ENCODE measurements around the gene SOX12.
"Not testable (repeated sequence)": the region's sequence is repeated elsewhere in the genome, so short reads cannot be mapped to it uniquely, and the experiment has no call there.

SOX12 gene

GRCh38 chr20:343107-343506 lies 17.8 kb downstream of the SOX12 start:
- H3K27me3 ChIP-seq (ENCODE audit: control insufficient read depth, insufficient read depth, low read length) = no peaks in the 10 kb centered on the region
- no peak overlapping the region for H3K4me3 ChIP-seq (ENCODE audit: low read length)

GRCh38 chr20:346033-346639 lies 20.8 kb downstream of the SOX12 start:
- Histone ChIP-seq H3K9ac (ENCODE audit: low read length) (peak overlapping the region; percentile 41), H3K27me3 (ENCODE audit: control insufficient read depth, insufficient read depth, low read length) (no peaks in the 10 kb centered on the region), H3K27ac (ENCODE audit: low read length) (no peak overlapping the region), H3K36me3 (ENCODE audit: control insufficient read depth, low read depth, low read length) (no peaks in the 10 kb centered on the region), H3K9me3 (ENCODE audit: control insufficient read depth, low read depth, low read length) (no peaks in the 10 kb centered on the region), H3K4me1 (ENCODE audit: control insufficient read depth, low read depth, low read length) (peaks cover 11% of the 10 kb centered on the region), H3K4me3 (ENCODE audit: low read length) (peak overlapping the region; percentile 83)

More at GRCh38 chr20:343107-343506, 17.8 kb downstream of the SOX12 start:
- Histone ChIP-seq H3K4me1 (ENCODE audit: control insufficient read depth, low read depth, low read length) (no peaks in the 10 kb centered on the region), H3K9me3 (ENCODE audit: control insufficient read depth, low read depth, low read length) (no peaks in the 10 kb centered on the region), H3K9ac (ENCODE audit: low read length) (no peak overlapping the region), H3K36me3 (ENCODE audit: control insufficient read depth, low read depth, low read length) (no peaks in the 10 kb centered on the region), H3K27ac (ENCODE audit: low read length) (no peak overlapping the region)

- no peaks in the 10 kb centered on the region for H3K27me3 ChIP-seq (ENCODE audit: control insufficient read depth, insufficient read depth, low read length)
- peak within 1 kb of the TSS; percentile 82 for H3K9ac ChIP-seq (ENCODE audit: low read length)
- H3K9me3 ChIP-seq (ENCODE audit: control insufficient read depth, low read depth, low read length) = no peaks in the 10 kb centered on the region
- H3K36me3 ChIP-seq (ENCODE audit: control insufficient read depth, low read depth, low read length) = no peaks in the 10 kb centered on the region
- H3K4me1 ChIP-seq (ENCODE audit: control insufficient read depth, low read depth, low read length) = peaks cover 11% of the 10 kb centered on the region
- H3K4me3 ChIP-seq (ENCODE audit: low read length) = peak within 1 kb of the TSS; percentile 83
- H3K27ac ChIP-seq (ENCODE audit: low read length) = peak within 1 kb of the TSS; percentile 73
Observed at GRCh38 chr20:346640-347316, 21.4 kb downstream of the SOX12 start, which contains the start of gene NRSN2. TSS of gene NRSN2 (plus strand) at chr20:347111. CDS start at chr20:349644, 2,533 bp downstream.

- peaks cover 11% of the 10 kb centered on the region for H3K4me1 ChIP-seq (ENCODE audit: control insufficient read depth, low read depth, low read length)
- no peaks in the 10 kb centered on the region for H3K27me3 ChIP-seq (ENCODE audit: control insufficient read depth, insufficient read depth, low read length)
- H3K36me3 ChIP-seq (ENCODE audit: control insufficient read depth, low read depth, low read length) = no peaks in the 10 kb centered on the region
- H3K9ac ChIP-seq (ENCODE audit: low read length) = peak overlapping the region; percentile 41
- peak overlapping the region; percentile 83 for H3K4me3 ChIP-seq (ENCODE audit: low read length)
- H3K9me3 ChIP-seq (ENCODE audit: control insufficient read depth, low read depth, low read length) = no peaks in the 10 kb centered on the region
- H3K27ac ChIP-seq (ENCODE audit: low read length) = no peak overlapping the region
Observed at GRCh38 chr20:347317-347639, 21.9 kb downstream of the SOX12 start.

GRCh38 chr20:347640-348484 lies 22.5 kb downstream of the SOX12 start:
- Histone ChIP-seq H3K4me3 (ENCODE audit: low read length) (peak overlapping the region; percentile 83), H3K4me1 (ENCODE audit: control insufficient read depth, low read depth, low read length) (peaks cover 11% of the 10 kb centered on the region), H3K27ac (ENCODE audit: low read length) (peak overlapping the region; percentile 73), H3K36me3 (ENCODE audit: control insufficient read depth, low read depth, low read length) (no peaks in the 10 kb centered on the region), H3K27me3 (ENCODE audit: control insufficient read depth, insufficient read depth, low read length) (no peaks in the 10 kb centered on the region), H3K9ac (ENCODE audit: low read length) (peak overlapping the region; percentile 82), H3K9me3 (ENCODE audit: control insufficient read depth, low read depth, low read length) (no peaks in the 10 kb centered on the region)

- Histone ChIP-seq H3K27ac (ENCODE audit: low read length) (no peak overlapping the region), H3K4me3 (ENCODE audit: low read length) (no peak overlapping the region), H3K36me3 (ENCODE audit: control insufficient read depth, low read depth, low read length) (no peaks in the 10 kb centered on the region), H3K4me1 (ENCODE audit: control insufficient read depth, low read depth, low read length) (peaks cover 11% of the 10 kb centered on the region), H3K9ac (ENCODE audit: low read length) (no peak overlapping the region), H3K9me3 (ENCODE audit: control insufficient read depth, low read depth, low read length) (no peaks in the 10 kb centered on the region), H3K27me3 (ENCODE audit: control insufficient read depth, insufficient read depth, low read length) (no peaks in the 10 kb centered on the region)
Observed at GRCh38 chr20:348972-349841, 23.9 kb downstream of the SOX12 start.

GRCh38 chr20:353166-353565 lies 27.8 kb downstream of the SOX12 start:
- peaks cover 13% of the 10 kb centered on the region for H3K4me1 ChIP-seq (ENCODE audit: control insufficient read depth, low read depth, low read length)

GRCh38 chr20:354298-354977 lies 29.1 kb downstream of the SOX12 start:
- Histone ChIP-seq H3K9me3 (ENCODE audit: control insufficient read depth, low read depth, low read length) (no peaks in the 10 kb centered on the region), H3K27me3 (ENCODE audit: control insufficient read depth, insufficient read depth, low read length) (no peaks in the 10 kb centered on the region), H3K27ac (ENCODE audit: low read length) (no peak overlapping the region), H3K36me3 (ENCODE audit: control insufficient read depth, low read depth, low read length) (no peaks in the 10 kb centered on the region), H3K9ac (ENCODE audit: low read length) (no peak overlapping the region), H3K4me3 (ENCODE audit: low read length) (no peak overlapping the region), H3K4me1 (ENCODE audit: control insufficient read depth, low read depth, low read length) (peaks cover 2% of the 10 kb centered on the region)

More at GRCh38 chr20:353166-353565, 27.8 kb downstream of the SOX12 start:
- Histone ChIP-seq H3K36me3 (ENCODE audit: control insufficient read depth, low read depth, low read length) (no peaks in the 10 kb centered on the region), H3K27me3 (ENCODE audit: control insufficient read depth, insufficient read depth, low read length) (no peaks in the 10 kb centered on the region), H3K27ac (ENCODE audit: low read length) (no peak overlapping the region), H3K4me3 (ENCODE audit: low read length) (no peak overlapping the region), H3K9me3 (ENCODE audit: control insufficient read depth, low read depth, low read length) (no peaks in the 10 kb centered on the region), H3K9ac (ENCODE audit: low read length) (no peak overlapping the region)

- H3K27ac ChIP-seq (ENCODE audit: low read length); H3K4me3 ChIP-seq (ENCODE audit: low read length); H3K9ac ChIP-seq (ENCODE audit: low read length); H3K4me1 ChIP-seq (ENCODE audit: control insufficient read depth, low read depth, low read length); H3K27me3 ChIP-seq (ENCODE audit: control insufficient read depth, insufficient read depth, low read length); H3K36me3 ChIP-seq (ENCODE audit: control insufficient read depth, low read depth, low read length); H3K9me3 ChIP-seq (ENCODE audit: control insufficient read depth, low read depth, low read length): not testable (repeated sequence)
Observed at GRCh38 chr20:356154-356553, 30.8 kb downstream of the SOX12 start.

- no peak overlapping the region for H3K27ac ChIP-seq (ENCODE audit: low read length)
- H3K9me3 ChIP-seq (ENCODE audit: control insufficient read depth, low read depth, low read length) = no peaks in the 10 kb centered on the region
- H3K27me3 ChIP-seq (ENCODE audit: control insufficient read depth, insufficient read depth, low read length) = no peaks in the 10 kb centered on the region
- H3K9ac ChIP-seq (ENCODE audit: low read length) = no peak overlapping the region
- no peaks in the 10 kb centered on the region for H3K36me3 ChIP-seq (ENCODE audit: control insufficient read depth, low read depth, low read length)
- no peak overlapping the region for H3K4me3 ChIP-seq (ENCODE audit: low read length)
- peaks cover 7% of the 10 kb centered on the region for H3K4me1 ChIP-seq (ENCODE audit: control insufficient read depth, low read depth, low read length)
Observed at GRCh38 chr20:356745-357144, 31.4 kb downstream of the SOX12 start.
